GM21576 (cell line): Measurements from ENCODE around the gene TOP1.
"Not testable (repeated sequence)": the region's sequence is repeated elsewhere in the genome, so short reads cannot be mapped to it uniquely, and the experiment has no call there.

Experiments
- ATAC-seq: cut with Tn5 transposase; IDR thresholded peaks from one replicate; pipeline ENCODE4 v1.9.1; 2021; ENCODE audit warnings: mild to moderate bottlenecking, moderate library complexity; ENCODE audit not compliant: unreplicated experiment

TOP1 gene

DNA sequence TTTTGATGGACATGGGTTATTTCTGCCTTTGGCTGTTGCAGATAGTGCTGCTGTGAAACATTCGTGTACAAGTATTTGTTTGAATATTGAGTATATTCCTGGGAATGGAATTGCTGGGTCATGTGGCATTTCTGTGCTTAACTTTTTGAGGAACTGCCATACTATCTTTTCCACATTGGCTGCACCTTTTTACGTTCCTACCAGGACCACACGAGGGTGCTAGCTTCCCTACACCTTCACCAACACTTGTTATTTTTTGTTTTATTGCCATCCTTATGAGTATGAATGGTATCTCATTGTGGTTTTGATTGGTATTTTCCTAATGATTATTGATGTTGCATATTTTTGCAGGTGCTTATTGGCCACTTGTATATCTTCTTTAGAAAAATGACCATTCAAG lies 60.9 kb downstream of the TOP1 start:
- no peak for ATAC-seq

DNA sequence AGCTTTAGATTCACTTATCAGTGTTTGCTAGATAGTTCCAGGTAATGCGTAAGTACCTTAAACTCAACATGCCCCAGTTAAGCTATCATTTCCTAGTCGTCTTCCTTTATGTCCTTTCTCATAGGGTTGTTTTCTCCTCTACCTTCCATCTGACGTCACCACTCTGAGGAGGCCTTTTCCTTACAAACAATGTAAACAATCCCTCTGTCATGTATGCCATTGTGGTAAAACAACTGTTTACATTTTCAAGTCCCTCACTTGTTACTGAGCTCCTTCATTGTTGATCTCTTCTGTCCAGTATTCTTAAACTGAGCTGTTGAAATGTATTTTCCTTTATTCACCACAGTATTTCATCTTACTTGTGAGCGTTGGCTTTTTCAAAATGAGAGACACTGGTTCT lies 63.3 kb downstream of the TOP1 start:
- no peak for ATAC-seq

DNA sequence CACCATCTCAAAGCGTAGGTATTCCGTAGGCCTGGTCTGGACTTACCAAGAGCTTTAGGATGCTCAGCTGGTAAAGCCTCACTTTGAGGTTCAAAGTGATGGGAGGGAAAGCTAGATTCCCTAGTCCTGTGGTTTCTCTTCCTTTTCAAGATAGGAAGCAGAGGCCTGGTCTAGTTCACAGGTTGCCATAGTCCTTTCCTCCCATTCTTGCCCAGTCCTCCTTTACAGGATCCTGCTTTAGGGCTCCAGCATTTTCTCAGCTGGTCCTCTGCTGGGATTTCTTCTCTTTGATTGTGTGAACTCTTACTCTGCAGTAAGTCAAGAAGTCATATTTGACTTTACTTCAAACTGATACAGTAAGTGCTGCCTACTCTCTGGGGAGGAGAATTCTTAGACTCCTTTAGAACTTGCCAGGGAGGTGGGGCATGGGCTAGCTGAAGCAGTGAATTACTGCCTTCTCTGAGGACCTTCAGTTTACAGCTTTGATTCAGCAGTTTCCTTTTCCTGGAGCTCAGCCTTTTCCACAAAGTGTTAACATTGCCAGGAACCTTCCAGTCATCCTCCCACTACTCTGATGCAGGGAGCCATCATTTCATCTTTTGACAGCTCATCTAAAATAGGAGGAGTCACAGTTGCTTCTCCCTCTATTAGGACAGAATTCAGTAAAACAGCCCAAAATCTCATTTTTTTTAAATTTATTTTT lies 65.9 kb downstream of the TOP1 start:
- no peak for ATAC-seq

DNA sequence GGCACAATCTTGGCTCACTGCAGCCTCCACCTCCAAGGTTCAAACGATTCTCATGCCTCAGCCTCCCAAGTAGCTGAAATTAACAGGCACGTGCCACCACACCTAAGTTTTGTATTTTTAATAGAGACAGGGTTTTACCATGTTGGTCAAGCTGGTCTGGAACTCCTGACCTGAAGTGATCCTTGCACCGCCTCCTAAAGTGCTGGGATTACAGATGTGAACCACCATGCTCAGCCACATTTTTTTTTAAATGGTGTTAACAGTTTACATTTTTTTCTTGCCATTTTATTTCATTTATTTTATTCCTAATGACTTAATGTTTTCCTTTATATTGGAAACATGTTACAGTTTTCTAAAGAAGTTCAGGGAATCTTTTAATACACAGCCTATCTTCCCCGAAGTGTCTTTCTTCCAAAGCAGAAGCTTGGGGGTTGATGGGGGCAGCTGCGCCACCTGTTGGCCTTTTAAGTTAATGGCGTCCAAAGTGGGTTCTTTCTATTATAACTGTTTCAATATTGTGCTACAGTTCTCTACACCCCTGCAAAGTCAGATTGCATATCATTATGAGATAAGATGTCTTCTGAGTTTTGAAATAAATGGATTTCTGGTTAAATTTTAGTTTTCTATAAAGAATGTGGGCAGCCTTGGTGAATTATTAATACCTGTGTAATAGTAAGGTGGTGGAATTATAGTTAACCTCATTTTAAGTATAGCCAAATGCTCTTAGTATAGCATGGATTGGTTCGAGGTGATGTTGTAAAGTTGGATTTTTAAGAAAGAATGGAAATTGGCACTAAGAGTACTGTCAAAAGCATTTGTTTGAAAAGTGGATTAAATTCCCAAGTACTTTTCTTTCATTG lies 66.7 kb downstream of the TOP1 start:
- no peak for ATAC-seq

DNA sequence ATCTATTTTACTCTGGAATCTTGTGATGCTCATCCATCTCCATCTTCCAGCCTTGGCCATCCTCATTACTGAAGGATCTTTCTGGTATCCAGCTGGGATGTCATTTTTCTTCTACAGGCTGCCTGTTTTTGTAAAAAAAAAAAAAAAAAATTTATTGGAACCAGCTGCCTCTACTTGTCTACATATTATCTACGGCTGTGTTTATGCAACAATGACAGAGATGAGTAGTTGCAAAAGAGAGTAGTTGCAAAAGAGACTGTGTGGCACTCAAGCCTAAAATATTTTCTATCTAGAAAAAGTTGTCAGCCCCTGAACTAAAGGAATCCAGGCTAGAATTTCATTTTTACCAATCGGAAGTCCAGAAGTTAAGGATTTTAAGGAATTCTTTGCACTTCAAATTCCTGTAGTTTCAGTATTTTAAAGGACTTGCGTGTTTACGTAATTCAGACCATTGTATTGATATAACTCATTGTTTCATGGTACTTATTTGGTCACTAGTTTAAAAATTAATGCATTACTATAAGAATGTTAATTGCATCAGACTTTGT lies 70.2 kb downstream of the TOP1 start:
- no peak for ATAC-seq

DNA sequence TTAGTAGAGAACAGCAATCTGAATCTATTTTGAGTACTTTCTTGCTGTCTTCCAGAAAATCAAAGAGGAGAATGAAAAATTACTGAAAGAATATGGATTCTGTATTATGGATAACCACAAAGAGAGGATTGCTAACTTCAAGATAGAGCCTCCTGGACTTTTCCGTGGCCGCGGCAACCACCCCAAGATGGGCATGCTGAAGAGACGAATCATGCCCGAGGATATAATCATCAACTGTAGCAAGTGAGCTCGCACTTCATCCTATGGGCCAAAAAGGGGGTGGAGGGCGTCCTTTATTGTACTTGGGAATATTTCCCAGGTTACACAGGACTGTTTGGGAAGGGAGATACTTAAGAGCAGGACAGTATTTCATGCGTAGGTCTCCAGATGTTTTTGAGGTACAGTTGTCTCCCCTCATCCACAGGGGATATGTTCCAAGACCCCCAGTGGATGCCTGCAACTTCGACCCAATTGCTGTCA lies 71.4 kb downstream of the TOP1 start:
- ATAC-seq = no peak

DNA sequence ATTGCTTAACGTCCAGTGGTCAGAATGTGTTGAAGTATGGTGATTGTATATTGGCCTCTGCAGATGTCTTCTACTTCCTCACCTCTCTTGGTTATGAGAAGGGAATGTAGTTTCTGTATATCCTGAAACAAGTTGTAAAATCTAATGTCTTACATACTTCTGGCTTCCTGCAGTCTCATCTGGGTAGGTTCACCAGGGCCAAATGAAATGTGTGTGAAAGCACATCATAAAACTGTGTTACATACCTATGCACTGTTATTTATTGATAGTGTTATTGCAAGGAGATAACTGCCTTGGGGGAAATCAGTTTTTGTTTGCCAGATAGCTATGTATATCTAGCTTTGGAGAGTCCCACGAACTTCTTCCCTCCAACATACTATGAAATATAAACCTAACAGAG lies 73.0 kb downstream of the TOP1 start:
- ATAC-seq = no peak

DNA sequence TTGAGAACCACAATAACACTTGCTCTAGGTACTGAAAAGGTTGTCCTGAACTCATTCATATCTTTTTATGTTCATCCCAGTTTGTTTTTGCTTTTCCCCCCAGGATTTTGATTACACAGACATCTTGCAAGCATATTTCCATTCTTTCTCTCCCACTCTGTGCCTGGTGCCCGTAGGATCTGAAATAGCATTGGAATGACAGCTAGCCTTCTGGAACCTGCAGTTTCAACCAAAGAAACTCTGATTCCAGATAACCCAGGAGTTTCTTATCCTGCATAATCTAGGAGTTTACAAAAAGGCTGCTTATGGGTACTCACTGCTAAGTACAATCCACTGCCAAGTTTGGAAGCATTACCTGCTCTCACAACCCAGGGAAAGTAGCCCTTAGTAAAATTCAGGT lies 79.9 kb downstream of the TOP1 start:
- ATAC-seq = no peak

DNA sequence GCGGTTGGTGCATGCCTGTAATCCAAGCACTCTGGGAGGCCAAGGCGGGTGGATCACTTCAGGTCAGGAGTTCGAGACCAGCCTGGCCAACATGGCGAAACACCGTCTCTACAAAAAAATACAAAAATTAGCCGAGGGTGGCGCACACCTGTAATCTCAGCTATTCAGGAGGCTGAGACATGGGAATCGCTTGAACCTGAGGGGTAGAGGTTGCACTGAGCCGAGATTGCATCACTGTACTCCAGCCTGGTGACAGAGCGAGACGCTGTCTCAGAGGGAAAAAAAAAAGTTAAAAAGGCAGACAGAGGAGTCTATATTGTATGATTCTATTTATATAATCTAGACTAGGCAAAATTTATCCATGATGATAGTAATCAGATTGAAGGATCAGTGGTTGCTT lies 81.4 kb downstream of the TOP1 start:
- no peak for ATAC-seq

DNA sequence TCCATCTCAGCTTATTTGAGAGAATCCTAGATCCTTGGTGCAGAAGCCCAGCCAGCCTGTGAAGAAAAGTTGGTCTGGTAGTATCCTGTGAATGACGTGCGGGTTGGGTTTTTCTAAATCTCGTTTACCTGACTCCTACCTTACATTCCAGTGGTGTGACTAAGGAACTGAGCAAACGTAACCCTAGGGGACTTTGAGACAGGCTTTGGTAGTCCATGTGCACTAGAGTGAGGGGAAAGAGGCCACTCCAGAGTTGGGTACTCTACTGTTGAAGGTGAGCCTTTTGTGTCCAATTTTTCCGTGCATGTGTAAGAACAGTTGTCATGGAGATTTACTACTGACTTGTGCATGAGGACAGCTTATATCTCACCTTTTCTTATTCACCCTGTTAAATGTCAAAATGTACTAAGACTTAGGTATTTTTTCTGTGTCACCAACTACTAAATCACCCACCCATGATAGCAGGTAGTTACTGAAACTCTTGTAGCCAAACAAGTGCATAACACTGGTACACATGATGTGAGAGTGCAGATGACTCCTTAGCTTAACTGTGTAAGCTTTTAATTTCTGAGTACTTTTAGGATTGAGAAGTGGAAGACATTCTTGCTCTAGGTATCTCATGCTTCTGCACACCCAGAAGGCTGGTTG lies 82.4 kb downstream of the TOP1 start:
- no peak for ATAC-seq

DNA sequence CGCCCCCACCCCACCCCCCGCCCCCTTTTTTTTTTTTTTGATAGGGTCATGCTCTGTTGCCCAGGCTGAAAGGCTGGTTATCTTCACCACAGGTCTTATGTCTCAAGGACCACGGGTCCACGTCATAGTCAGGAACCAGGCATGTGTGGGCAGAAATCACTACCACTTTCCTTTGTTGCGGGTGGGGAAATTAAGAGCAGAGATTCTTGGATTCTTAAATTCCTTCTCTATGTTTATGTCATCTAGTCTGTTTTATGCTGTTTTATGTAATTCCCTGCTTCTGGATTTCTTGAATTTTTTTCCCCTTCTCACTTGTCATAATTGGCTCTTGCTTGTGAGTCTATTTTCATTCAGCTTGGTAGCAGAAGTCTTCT lies 82.9 kb downstream of the TOP1 start:
- ATAC-seq = no peak

DNA sequence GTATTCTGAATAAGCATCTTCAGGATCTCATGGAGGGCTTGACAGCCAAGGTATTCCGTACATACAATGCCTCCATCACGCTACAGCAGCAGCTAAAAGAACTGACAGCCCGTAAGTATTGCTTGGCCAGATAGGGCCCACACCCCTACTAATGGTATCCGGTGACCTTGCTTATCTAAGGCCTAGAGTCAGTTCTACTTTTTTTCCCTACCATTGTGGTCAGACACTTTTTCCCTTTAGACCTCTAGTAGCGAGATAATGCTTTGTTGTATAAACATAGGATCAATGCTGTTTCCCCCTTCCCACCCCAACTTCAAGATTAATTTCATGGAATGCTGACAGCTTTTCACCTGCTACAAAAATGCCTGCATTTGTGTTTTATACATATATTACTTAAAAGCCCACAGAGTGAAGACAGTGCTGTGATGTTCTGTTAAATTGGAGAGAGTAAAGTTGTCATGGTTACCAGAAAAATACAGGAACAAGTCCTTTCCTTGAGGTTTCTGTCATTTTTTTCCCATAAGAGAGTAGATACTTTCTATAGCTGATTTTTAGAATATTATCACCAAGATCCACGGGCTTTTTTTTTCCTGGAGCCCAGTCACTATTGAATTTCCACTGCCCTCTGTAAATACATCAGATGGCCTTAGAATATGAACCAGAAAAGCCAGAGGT lies 87.8 kb downstream of the TOP1 start:
- no peak for ATAC-seq

DNA sequence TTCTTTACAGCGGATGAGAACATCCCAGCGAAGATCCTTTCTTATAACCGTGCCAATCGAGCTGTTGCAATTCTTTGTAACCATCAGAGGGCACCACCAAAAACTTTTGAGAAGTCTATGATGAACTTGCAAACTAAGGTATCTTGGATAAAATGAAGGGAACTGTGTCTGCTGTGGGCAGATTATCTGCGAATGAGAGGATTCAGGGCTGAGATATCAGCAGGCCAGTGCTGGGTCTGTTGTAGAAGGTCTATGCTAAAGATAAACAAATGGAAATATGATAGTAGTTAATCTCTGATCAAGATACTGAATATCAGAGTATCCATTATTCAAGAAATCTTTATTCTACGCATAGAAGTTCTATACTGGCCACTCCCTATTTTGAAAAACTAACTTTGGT lies 89.5 kb downstream of the TOP1 start:
- ATAC-seq = not testable (repeated sequence)

DNA sequence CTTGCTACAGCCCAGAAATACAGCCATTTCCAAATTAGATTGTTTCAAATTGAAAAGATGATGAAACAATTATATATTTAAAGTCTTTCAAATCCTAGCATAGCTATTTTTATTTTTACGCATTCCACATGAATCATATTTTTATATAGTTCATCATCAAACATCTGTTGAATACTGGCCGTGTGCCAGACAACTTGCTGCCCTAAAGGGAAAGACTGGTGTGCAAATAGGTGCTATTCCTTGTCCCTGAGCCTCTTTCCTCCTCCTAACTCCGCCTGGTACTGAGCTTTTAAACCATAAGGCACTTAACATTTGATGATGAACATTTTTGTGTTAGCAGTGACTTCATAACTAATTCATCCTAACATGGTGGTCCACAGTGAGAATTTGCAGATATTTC lies 90.0 kb downstream of the TOP1 start:
- ATAC-seq = no peak

DNA sequence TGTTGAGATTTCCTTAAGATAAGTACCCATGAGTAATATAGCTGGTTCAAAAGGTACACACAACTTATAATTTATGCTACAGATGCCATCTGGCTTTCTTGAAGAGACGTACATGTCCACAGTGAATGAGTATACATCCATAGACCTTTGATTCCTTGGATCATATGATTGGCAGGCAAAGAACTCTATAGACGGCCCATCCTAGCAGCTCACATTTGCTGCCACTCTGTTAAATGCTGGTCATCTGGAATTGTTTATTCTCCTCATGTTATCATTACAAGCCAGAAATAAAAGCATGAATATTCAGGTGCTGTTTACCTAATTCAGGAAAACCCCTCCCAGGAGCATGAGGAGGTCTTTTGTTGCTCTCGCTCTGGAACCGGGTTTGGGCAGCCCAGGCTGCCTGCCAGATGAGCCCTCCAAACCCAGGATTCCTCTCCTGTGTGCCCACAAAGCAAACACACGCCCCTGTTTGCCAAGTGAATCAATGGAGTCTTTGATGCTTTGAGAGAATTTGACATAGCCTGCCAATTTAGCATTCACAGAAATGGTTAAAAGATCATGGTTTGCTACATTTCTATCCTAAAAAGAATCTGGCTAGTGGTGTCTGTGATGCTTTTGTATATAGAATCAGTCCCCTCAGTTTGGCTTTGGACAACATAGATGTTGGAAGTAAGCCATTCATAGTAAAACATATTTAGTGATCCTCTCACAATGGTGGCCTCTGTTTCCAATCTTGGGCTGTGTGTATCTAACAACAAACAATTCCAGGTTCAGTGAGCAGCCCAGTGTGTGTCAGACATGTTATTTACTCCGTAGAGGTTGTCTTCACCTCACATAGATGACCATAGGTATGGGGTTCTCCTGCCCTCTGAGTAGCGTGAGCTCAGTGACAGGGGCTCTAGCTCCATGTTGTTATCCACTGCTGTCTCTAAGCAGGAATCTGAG lies 91.3 kb downstream of the TOP1 start:
- no peak for ATAC-seq

DNA sequence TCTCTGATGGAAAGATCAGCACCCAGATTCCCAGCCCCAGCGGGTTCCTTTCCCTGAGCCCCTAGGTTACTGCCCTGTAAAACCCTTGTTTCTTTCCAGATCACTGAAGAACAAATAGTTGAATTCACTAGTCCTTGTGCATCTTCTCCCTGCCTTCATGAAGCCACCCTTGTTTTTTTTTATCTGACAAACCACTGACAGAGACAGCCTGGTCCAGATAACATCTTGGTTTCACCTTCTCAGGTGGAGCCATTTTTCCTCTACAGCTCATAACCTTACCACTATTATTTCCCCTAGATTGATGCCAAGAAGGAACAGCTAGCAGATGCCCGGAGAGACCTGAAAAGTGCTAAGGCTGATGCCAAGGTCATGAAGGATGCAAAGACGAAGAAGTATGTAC lies 92.8 kb downstream of the TOP1 start:
- ATAC-seq = no peak

DNA sequence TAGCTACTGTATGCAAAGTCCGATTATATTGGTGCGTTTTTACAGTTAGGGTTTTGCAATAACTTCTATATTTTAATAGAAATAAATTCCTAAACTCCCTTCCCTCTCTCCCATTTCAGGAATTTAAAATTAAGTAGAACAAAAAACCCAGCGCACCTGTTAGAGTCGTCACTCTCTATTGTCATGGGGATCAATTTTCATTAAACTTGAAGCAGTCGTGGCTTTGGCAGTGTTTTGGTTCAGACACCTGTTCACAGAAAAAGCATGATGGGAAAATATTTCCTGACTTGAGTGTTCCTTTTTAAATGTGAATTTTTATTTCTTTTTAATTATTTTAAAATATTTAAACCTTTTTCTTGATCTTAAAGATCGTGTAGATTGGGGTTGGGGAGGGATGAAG lies 95.0 kb downstream of the TOP1 start:
- ATAC-seq = no peak

DNA sequence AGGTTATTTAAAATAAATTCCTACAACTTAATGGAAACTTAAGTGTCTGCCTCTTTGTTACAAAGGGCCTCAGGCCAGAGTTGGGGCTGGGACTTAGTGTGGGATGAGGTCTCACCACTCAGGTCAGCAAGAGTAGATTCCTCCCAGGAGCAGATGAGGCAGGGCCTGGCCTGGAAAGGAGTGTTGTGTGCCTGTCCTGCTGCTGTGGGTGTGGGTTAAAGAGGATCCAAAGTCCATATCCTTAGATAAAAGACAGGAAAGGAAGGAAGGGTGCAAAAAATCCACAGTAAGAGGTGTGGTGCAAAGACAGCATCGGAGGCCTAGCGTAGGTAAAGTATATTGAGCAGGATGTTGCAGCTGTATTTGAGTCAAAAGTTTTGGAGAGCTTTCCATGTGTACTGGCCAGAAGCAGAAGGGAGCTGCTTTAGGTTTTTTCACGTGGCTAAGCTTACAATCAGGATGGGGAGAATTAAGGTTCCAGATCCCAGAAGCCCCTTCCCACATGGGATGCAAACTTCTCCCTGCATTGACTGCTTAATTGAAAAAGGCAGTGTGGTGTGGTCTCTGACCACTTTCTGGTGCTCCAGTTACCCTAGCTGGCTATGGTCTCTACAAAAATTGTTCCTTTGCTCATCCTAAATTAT lies 96.0 kb downstream of the TOP1 start:
- ATAC-seq = no peak
